ENCODE results near the gene IL10RB.

DNA sequence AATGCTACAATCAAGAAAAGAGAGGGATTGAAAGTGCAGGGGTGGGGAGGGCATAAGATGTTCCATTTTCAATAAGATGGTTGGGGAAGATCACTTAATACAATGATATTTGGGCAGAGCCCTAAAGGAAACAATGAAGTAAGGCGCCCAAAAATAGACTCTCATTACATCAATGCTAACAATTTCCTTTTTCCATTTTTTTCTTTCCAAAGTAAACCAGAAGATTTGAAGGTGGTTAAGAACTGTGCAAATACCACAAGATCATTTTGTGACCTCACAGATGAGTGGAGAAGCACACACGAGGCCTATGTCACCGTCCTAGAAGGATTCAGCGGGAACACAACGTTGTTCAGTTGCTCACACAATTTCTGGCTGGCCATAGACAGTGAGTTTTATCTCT lies 19.7 kb upstream of the IL10RB start:
- TF ChIP-seq, protein P1, sequence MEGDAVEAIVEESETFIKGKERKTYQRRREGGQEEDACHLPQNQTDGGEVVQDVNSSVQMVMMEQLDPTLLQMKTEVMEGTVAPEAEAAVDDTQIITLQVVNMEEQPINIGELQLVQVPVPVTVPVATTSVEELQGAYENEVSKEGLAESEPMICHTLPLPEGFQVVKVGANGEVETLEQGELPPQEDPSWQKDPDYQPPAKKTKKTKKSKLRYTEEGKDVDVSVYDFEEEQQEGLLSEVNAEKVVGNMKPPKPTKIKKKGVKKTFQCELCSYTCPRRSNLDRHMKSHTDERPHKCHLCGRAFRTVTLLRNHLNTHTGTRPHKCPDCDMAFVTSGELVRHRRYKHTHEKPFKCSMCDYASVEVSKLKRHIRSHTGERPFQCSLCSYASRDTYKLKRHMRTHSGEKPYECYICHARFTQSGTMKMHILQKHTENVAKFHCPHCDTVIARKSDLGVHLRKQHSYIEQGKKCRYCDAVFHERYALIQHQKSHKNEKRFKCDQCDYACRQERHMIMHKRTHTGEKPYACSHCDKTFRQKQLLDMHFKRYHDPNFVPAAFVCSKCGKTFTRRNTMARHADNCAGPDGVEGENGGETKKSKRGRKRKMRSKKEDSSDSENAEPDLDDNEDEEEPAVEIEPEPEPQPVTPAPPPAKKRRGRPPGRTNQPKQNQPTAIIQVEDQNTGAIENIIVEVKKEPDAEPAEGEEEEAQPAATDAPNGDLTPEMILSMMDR (IDR thresholded peaks at IDR 0.05): no peak
- no peak for TF ChIP-seq POLR2A (IDR thresholded peaks at IDR 0.05)

Measured in right lobe of liver (tissue), 4 donors.